ENCODE results near the gene UAP1L1.

- TF ChIP-seq CTCF (IDR thresholded peaks at IDR 0.05) (peak in 1 of 3 experiments; percentile 67), POLR2A (IDR thresholded peaks at IDR 0.05) (no peak)
Observed at GRCh38 chr9:137028263-137029057, 48.9 kb upstream of the UAP1L1 start.

All from testis (tissue), 2 donors.